ENCODE results near the gene GPX7. TPM values are rescaled to one million over a fixed set of nuclear protein-coding genes. Genes with fewer than 3 reads are reported as not detected.

GPX7 gene
- total RNA-seq, 1 donor from 2014 or later = 1.1 TPM

GRCh38 chr1:52637946-52638345 is 35.8 kb downstream of the GPX7 start:
- TF ChIP-seq, protein P1, sequence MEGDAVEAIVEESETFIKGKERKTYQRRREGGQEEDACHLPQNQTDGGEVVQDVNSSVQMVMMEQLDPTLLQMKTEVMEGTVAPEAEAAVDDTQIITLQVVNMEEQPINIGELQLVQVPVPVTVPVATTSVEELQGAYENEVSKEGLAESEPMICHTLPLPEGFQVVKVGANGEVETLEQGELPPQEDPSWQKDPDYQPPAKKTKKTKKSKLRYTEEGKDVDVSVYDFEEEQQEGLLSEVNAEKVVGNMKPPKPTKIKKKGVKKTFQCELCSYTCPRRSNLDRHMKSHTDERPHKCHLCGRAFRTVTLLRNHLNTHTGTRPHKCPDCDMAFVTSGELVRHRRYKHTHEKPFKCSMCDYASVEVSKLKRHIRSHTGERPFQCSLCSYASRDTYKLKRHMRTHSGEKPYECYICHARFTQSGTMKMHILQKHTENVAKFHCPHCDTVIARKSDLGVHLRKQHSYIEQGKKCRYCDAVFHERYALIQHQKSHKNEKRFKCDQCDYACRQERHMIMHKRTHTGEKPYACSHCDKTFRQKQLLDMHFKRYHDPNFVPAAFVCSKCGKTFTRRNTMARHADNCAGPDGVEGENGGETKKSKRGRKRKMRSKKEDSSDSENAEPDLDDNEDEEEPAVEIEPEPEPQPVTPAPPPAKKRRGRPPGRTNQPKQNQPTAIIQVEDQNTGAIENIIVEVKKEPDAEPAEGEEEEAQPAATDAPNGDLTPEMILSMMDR (IDR thresholded peaks at IDR 0.05; ENCODE audit: insufficient read depth, low read length, severe bottlenecking) = no peak
- Histone ChIP-seq H3K27me3 (ENCODE audit: control insufficient read depth, insufficient read depth, low read length) (no peaks in the 10 kb centered on the region), H3K36me3 (ENCODE audit: control insufficient read depth, insufficient read depth, low read length) (no peaks in the 10 kb centered on the region), H3K4me3 (ENCODE audit: low read depth, low read length) (no peak overlapping the region)
- no peak for DNase-seq (ENCODE audit: low read depth)
- FAIRE-seq = no peak

DNA sequence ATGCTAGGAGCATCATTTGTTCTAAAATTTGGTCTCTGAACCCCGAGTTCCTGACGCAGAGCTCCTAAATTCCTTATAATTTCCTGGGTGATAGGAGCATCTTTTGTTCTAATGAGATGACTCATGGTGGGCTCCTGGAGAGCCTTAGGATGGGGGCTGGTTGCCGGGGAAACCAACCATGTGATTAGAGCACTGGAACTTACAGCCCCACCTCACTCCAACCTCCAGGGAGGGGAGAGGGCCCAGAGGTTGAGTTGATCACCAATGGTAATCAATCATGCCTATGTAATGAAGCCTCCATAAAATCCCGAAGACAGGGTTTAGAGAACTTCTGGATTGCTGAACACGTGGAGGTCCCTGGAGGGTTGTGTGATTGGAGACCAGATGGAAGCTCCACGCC is 38.5 kb downstream of the GPX7 start:
- Histone ChIP-seq H3K4me3 (ENCODE audit: low read depth, low read length) (no peak overlapping the region), H3K36me3 (ENCODE audit: control insufficient read depth, insufficient read depth, low read length) (no peaks in the 10 kb centered on the region), H3K27me3 (ENCODE audit: control insufficient read depth, insufficient read depth, low read length) (no peaks in the 10 kb centered on the region)
- TF ChIP-seq, protein P1 (IDR thresholded peaks at IDR 0.05; ENCODE audit: insufficient read depth, low read length, severe bottlenecking) = no peak
- DNase-seq (ENCODE audit: low read depth) (no peak), FAIRE-seq (no peak)

GRCh38 chr1:52641307-52641706 is 39.1 kb downstream of the GPX7 start:
- no peaks in the 10 kb centered on the region for H3K36me3 ChIP-seq (ENCODE audit: control insufficient read depth, insufficient read depth, low read length)
- no peaks in the 10 kb centered on the region for H3K27me3 ChIP-seq (ENCODE audit: control insufficient read depth, insufficient read depth, low read length)
- no peak overlapping the region for H3K4me3 ChIP-seq (ENCODE audit: low read depth, low read length)
- TF ChIP-seq, protein P1 (IDR thresholded peaks at IDR 0.05; ENCODE audit: insufficient read depth, low read length, severe bottlenecking) = no peak
- DNase-seq (ENCODE audit: low read depth) (no peak), FAIRE-seq (no peak)

- TF ChIP-seq, protein P1 (IDR thresholded peaks at IDR 0.05; ENCODE audit: insufficient read depth, low read length, severe bottlenecking) = no peak
- Histone ChIP-seq H3K4me3 (ENCODE audit: low read depth, low read length) (no peak overlapping the region), H3K36me3 (ENCODE audit: control insufficient read depth, insufficient read depth, low read length) (no peaks in the 10 kb centered on the region), H3K27me3 (ENCODE audit: control insufficient read depth, insufficient read depth, low read length) (no peaks in the 10 kb centered on the region)
- DNase-seq (ENCODE audit: low read depth) (no peak), FAIRE-seq (no peak)
Measured at GRCh38 chr1:52645261-52645660, 43.1 kb downstream of the GPX7 start.

GRCh38 chr1:52651904-52652303 is 49.7 kb downstream of the GPX7 start:
- FAIRE-seq (no peak), DNase-seq (ENCODE audit: low read depth) (no peak)
- Histone ChIP-seq H3K4me3 (ENCODE audit: low read depth, low read length) (no peak overlapping the region), H3K36me3 (ENCODE audit: control insufficient read depth, insufficient read depth, low read length) (no peaks in the 10 kb centered on the region), H3K27me3 (ENCODE audit: control insufficient read depth, insufficient read depth, low read length) (no peaks in the 10 kb centered on the region)
- TF ChIP-seq, protein P1 (IDR thresholded peaks at IDR 0.05; ENCODE audit: insufficient read depth, low read length, severe bottlenecking) = no peak

DNA sequence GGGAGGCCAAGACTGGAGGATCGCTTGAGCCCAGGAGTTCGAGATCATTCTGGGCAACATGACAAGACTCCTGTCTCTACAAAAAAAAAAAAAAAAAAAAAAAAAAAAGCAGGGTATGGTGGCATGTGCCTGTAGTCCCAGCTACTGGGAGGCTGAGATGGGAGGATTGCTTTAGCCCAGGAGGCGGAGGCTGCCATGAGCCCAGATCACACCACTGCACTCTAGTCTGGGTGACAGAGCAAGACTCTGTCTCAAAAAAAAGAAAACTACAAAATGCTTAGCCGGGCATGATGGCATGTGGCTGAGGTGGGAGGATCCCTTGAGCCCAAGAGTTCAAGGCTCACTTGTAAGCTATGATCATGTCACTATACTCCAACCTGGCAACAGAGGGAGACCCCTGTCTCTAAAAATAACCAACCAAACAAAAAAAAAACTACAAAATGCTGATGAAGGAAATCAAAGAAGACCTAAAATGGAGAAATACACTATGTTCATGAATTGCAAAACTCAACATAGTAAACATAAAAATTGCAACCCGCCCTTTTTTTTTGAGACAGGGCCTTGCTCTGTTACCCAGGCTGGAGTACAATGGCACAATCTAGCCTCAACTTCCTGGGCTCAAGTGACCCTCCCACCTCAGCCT is 51.2 kb downstream of the GPX7 start:
- no peaks in the 10 kb centered on the region for H3K36me3 ChIP-seq (ENCODE audit: control insufficient read depth, insufficient read depth, low read length)
- TF ChIP-seq, protein P1 (IDR thresholded peaks at IDR 0.05; ENCODE audit: insufficient read depth, low read length, severe bottlenecking) = no peak
- DNase-seq (ENCODE audit: low read depth) = no peak
- no peak for FAIRE-seq
- no peak overlapping the region for H3K4me3 ChIP-seq (ENCODE audit: low read depth, low read length)
- H3K27me3 ChIP-seq (ENCODE audit: control insufficient read depth, insufficient read depth, low read length) = no peaks in the 10 kb centered on the region
